ENCODE data around the gene PFKFB3.
"Not testable (repeated sequence)": the region's sequence is repeated elsewhere in the genome, so short reads cannot be mapped to it uniquely, and the experiment has no call there.

Gene PFKFB3

DNA sequence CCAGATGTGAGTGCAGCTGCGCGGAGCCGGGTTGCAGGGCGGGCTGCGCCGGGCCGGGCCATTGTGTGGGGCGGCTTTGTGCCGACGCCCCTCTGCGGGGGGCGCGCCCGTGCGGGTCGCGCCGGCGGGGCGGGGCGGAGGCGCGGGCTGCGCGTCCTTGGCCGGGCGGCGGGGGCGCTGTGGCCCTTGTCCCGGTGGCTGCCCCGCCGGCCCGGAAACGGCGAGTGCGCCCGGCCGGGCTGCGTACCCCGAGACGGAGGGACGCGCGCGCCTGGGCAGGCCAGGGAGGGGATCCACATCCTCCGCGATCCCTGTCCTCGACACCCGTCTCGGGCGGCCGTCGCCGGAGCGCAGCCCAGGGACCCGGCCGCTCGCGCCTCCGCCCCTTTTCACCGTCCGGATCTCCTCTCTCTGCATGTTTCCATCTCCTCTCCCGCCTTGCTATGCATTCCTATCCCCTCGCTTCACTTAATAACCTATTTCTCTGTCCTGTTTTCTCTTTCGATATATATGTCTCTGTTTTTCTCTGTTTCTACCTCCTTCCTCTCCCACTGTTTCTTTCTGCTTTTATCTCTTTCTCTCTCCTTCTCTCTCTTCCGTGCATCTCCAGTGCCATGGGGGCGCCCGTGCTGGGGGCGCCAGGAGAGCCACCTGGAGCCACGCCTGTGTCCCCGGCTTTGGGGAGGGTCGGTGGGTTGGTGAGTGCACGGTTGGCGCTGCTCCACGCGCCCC lies 765 bp downstream of the PFKFB3 start:
- H3K36me3 Mint-ChIP-seq: no peaks in the 10 kb centered on the region
- no peaks in the 10 kb centered on the region for H3K9me3 Mint-ChIP-seq (ENCODE audit: low read depth)
- H3K27me3 Mint-ChIP-seq: no peaks in the 10 kb centered on the region
- H3K27ac Mint-ChIP-seq: peak overlapping the region; percentile 85
- peaks cover 32% of the 10 kb centered on the region for H3K4me1 Mint-ChIP-seq (ENCODE audit: low read depth)
- peak overlapping the region; percentile 92 for H3K4me3 Mint-ChIP-seq

DNA sequence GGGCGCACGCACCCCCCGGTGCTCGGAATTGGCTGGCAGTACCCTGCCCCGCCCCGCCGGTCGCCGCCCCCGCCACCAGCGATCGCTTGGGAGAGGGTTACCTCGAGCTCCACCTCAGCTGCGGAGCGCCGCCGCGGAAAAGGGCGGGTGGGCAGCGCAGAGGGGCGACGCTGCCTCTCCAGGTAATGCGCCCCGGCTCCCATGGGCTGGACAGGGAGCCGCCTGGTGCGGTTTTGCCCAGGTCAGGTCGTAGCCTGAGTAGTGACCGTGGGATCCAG lies 1.3 kb downstream of the PFKFB3 start:
- H3K27me3 Mint-ChIP-seq: no peaks in the 10 kb centered on the region
- H3K4me1 Mint-ChIP-seq (ENCODE audit: low read depth): peaks cover 29% of the 10 kb centered on the region
- no peaks in the 10 kb centered on the region for H3K36me3 Mint-ChIP-seq
- peak overlapping the region; percentile 92 for H3K4me3 Mint-ChIP-seq
- H3K9me3 Mint-ChIP-seq (ENCODE audit: low read depth): no peaks in the 10 kb centered on the region
- H3K27ac Mint-ChIP-seq: peak overlapping the region; percentile 85

DNA sequence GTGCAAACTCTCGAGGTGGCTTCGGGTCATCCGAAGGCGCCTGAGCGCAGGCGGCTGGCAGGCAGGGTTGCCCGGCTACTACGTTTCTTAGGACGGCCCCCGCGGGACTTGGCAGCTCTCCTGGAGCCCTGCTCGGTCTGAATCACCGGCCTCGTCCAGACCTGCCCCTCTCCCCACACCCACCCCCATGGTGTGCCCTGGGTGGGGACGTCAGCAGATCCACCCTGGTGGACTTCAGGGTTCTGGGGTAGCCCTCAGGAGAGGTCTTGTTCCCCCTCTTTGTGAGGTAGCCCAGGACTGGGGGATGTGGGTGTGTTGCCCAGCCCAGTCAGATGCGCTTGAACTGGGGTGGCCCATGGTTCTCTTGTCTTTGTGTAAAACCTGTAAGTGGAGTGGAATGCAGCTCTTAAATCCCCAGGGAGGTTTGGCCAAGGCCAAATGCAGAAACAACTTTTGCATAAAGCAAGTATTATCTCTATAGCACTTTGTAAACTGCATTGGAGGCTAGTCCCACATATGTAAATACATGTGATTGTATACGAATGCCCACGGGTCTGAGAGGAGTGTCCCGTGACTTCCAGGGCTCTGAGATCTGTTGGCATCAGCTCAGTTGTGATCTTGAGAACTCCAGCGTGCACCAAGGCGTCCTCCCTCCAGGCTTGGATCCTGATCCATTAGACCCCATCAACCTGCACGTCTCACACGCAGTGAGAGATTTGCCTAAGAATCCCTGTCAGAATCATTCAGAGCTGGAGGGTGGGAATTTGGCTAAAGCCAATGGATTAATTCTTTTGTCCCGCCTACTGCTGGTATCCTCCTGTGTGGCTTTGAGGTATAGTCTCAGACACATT lies 1.8 kb downstream of the PFKFB3 start:
- Mint-ChIP-seq H3K4me1 (ENCODE audit: low read depth) (peaks cover 28% of the 10 kb centered on the region), H3K4me3 (peak overlapping the region; percentile 92), H3K27ac (no peak overlapping the region), H3K9me3 (ENCODE audit: low read depth) (no peaks in the 10 kb centered on the region), H3K36me3 (no peaks in the 10 kb centered on the region), H3K27me3 (no peaks in the 10 kb centered on the region)

DNA sequence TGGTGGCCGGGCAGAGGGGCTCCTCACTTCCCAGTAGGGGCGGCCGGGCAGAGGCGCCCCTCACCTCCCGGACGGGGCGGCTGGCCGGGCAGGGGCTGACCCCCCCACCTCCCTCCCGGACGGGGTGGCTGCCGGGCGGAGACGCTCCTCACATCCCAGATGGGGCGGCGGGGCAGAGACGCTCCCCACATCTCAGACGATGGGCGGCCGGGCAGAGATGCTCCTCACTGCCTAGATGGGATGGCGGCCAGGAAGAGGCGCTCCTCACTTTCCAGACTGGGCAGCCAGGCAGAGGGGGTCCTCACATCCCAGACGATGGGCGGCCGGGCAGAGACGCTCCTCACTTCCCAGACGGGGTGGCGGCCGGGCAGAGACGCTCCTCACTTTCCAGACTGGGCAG lies 3.8 kb downstream of the PFKFB3 start:
- H3K4me1 Mint-ChIP-seq (ENCODE audit: low read depth): peaks cover 27% of the 10 kb centered on the region
- H3K27me3 Mint-ChIP-seq; H3K27ac Mint-ChIP-seq; H3K9me3 Mint-ChIP-seq (ENCODE audit: low read depth); H3K36me3 Mint-ChIP-seq; H3K4me3 Mint-ChIP-seq: not testable (repeated sequence)

DNA sequence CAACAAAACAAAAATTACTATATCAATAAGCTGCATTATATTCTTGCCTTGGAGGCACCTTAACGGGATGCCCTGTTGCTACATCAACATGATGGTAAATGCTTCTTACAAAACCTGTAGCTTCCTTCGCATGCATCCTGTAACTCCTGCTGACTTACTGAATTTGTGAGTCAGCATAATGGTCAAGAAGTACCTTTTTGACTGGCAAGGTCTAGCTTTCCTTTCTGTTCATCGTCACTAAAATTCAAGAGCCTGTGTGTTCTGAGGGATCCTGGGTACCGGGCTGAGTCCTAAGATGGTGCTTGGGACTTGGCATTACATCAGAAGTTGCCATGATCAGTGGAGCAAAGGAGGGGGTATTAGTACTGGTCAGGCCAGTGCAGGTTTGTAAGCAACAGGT lies 4.9 kb downstream of the PFKFB3 start:
- no peaks in the 10 kb centered on the region for H3K36me3 Mint-ChIP-seq
- H3K27me3 Mint-ChIP-seq: no peaks in the 10 kb centered on the region
- H3K4me1 Mint-ChIP-seq (ENCODE audit: low read depth): peaks cover 23% of the 10 kb centered on the region
- no peaks in the 10 kb centered on the region for H3K9me3 Mint-ChIP-seq (ENCODE audit: low read depth)
- no peak overlapping the region for H3K4me3 Mint-ChIP-seq
- H3K27ac Mint-ChIP-seq: peak overlapping the region; percentile 23

DNA sequence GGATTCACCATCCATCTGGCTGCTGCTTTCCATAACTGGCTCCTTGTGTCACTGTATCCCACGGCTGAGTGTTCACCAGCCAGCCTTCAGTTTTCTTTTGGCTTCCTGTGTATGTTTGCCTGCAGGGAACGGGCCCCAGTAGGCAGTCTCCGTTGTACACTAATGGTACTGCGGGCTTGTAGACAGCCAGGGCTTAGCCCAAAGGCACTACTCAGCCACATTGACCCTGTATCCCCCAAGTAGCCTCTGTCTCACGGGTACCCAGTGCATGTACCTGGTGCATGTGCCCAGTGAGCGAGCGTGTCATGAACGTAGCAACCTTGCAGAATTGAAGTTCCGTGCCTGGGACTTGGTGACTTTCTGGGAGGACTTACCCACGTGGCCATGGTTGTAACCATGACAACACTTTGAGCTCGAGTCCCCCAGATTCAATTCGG lies 6.1 kb downstream of the PFKFB3 start:
- H3K4me1 Mint-ChIP-seq (ENCODE audit: low read depth): peaks cover 21% of the 10 kb centered on the region
- no peak overlapping the region for H3K4me3 Mint-ChIP-seq
- H3K27ac Mint-ChIP-seq: no peak overlapping the region
- H3K36me3 Mint-ChIP-seq: no peaks in the 10 kb centered on the region
- no peaks in the 10 kb centered on the region for H3K9me3 Mint-ChIP-seq (ENCODE audit: low read depth)
- no peaks in the 10 kb centered on the region for H3K27me3 Mint-ChIP-seq

DNA sequence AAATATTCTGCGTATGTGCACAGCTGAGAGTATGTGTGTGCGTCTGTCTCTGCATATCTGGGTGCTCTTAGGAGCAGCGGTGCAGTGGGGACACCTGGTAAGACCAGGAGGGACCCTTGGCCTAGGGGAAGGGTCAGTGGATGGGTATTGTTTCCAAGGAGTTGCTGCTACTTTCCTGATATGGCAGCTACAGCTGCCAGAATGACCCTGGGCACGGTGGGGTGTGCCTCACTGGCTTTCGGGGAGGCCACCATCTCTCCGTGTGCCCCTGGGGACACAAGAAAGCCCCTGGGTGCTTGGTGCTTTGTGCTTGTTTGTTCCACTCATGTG lies 8.6 kb downstream of the PFKFB3 start:
- Mint-ChIP-seq H3K9me3 (ENCODE audit: low read depth) (no peaks in the 10 kb centered on the region), H3K4me3 (no peak overlapping the region), H3K4me1 (ENCODE audit: low read depth) (peaks cover 13% of the 10 kb centered on the region), H3K36me3 (peaks cover 3% of the 10 kb centered on the region), H3K27ac (no peak overlapping the region), H3K27me3 (no peaks in the 10 kb centered on the region)

DNA sequence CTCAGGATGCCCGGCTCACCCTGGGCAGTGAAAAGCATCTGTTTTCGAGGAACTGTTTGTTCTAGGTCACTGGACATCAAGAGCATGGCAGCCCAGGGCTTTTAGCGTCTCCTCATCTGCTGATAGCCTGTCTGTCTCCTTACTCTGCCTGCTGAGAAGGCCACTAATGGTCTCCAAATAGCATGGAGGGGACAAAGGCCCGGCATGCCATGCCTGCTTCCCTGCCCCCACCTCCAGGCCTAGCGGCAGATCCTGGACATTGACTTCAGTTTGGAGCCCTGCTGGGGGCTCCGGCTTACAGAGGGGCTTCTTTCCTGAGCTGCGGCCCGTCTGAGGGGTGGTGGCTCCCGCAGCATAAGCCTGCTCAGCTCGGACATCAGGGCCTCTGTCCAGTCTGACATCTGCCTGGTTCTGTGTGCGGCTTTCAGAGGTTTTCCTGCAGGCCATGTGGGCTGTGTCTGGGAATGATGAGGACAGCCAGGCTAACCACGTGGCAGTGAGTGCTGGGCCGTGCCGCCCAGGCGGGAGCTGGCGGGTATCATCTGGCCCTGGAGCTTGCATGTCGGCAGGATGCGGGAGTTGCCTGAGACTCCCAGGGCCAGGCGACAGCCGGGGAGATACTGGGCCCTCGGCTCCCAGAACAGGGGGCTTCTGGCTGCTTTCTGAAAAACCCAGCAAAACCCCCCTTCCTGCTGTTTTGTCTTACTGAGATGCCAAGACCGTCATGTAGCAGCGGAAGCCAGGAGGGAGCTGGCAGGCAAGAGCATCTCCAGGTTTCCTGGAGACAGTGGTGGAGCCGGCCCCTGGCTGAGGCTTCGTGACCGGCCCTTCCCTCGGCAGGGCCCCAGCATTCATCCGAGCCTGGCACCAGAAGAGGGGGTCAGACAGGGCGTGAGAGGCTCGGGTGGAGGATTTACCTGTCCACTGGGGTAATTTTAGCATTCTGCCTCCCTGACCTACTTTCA lies 9.2 kb downstream of the PFKFB3 start:
- H3K27ac Mint-ChIP-seq: no peak overlapping the region
- no peaks in the 10 kb centered on the region for H3K27me3 Mint-ChIP-seq
- no peak overlapping the region for H3K4me3 Mint-ChIP-seq
- H3K4me1 Mint-ChIP-seq (ENCODE audit: low read depth): peaks cover 13% of the 10 kb centered on the region
- peaks cover 5% of the 10 kb centered on the region for H3K36me3 Mint-ChIP-seq
- H3K9me3 Mint-ChIP-seq (ENCODE audit: low read depth): no peaks in the 10 kb centered on the region

DNA sequence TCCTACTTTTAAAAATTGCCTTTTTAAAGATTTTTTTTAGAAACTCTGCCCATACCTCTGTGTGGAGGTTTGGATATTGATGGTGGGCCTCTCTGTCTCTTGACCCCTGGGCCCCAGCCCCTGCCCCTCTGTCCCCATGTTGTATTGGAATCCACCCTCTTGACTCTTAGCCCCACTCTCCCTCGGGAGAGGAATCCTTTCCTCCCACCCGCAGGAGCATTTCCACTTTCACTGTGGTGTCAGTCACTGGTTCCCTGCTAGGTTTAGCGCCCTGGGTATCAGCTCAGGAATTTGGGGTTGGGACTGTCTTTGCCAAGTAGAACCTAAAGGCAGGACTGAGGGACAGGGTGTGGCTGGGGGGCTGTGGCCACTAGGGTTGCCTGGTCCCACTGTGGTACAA lies 10.1 kb downstream of the PFKFB3 start:
- Mint-ChIP-seq H3K27ac (no peak overlapping the region), H3K36me3 (peaks cover 5% of the 10 kb centered on the region), H3K9me3 (ENCODE audit: low read depth) (no peaks in the 10 kb centered on the region), H3K4me3 (no peak overlapping the region), H3K4me1 (ENCODE audit: low read depth) (peaks cover 8% of the 10 kb centered on the region), H3K27me3 (no peaks in the 10 kb centered on the region)

DNA sequence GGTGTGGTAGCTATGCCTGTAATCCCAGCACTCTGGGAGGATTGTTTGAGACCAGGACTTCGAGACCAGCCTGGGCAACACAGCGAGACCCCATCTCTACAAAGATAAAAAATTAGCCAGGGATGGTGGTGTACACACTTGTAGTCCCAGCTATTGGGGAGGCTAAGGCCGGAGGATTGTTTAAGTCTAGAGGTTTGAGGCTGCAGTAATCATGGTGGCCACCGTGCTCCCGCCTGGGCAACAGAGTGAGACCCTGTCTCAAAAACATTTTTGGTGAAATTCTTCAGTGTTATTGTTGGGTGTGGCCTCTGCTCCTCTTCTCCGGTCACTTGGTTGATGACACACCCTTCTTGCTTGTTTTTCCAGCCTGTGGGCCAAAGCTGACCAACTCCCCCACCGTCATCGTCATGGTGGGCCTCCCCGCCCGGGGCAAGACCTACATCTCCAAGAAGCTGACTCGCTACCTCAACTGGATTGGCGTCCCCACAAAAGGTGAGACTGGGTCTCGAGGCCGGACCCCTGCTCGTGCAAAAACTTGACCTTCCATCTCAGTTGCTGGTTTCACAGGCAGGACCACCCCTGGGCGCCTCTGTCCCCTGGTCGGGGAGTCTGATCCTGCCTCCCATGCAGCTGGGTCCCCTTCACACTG lies 10.6 kb downstream of the PFKFB3 start:
- Mint-ChIP-seq H3K4me3 (no peak overlapping the region), H3K27me3 (no peaks in the 10 kb centered on the region), H3K36me3 (peaks cover 5% of the 10 kb centered on the region), H3K9me3 (ENCODE audit: low read depth) (no peaks in the 10 kb centered on the region), H3K4me1 (ENCODE audit: low read depth) (peaks cover 6% of the 10 kb centered on the region), H3K27ac (no peak overlapping the region)

DNA sequence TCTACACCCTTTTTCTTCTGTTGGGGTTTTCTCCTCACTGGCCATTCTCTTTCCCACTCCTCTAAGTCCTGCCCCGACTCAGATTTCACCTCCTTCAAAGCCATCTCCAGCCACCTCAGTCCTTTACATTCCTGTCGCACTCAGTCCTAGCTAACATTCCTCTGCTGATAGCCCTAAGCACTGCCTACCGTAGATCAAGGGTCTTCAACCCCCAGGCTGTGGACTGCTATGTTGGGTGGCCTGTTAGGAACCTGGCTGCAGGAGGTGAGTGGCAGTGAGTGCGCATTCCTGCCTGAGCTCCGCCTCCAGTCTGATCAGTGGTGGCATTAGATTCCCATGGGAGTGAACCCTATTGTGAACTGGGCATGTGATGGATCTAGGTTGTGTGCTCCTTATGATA lies 11.2 kb downstream of the PFKFB3 start:
- H3K36me3 Mint-ChIP-seq: peaks cover 5% of the 10 kb centered on the region
- H3K4me1 Mint-ChIP-seq (ENCODE audit: low read depth): peaks cover 4% of the 10 kb centered on the region
- H3K4me3 Mint-ChIP-seq: no peak overlapping the region
- H3K9me3 Mint-ChIP-seq (ENCODE audit: low read depth): no peaks in the 10 kb centered on the region
- no peak overlapping the region for H3K27ac Mint-ChIP-seq
- H3K27me3 Mint-ChIP-seq: no peaks in the 10 kb centered on the region

DNA sequence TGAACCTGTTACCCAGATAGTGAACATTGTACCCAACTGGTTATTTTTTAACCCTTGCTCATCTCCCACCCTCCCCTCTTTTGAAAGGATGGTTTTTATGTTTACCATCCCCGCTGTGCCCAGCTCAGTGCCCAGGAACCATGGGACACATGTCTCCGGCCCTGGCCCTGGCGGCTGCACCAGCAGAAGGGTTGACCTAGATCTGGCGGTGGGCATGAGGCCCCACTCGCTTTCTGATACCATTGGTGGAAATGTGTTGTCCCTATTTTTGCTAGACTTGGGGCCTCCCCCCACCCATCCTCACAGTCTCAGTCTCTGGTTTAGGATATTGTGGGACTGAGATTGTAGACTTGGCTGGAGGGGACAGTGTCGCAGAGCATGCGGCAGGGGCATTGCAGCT lies 11.9 kb downstream of the PFKFB3 start:
- H3K27ac Mint-ChIP-seq: no peak overlapping the region
- no peaks in the 10 kb centered on the region for H3K9me3 Mint-ChIP-seq (ENCODE audit: low read depth)
- H3K4me3 Mint-ChIP-seq: no peak overlapping the region
- H3K4me1 Mint-ChIP-seq (ENCODE audit: low read depth): peaks cover 4% of the 10 kb centered on the region
- peaks cover 5% of the 10 kb centered on the region for H3K36me3 Mint-ChIP-seq
- no peaks in the 10 kb centered on the region for H3K27me3 Mint-ChIP-seq

DNA sequence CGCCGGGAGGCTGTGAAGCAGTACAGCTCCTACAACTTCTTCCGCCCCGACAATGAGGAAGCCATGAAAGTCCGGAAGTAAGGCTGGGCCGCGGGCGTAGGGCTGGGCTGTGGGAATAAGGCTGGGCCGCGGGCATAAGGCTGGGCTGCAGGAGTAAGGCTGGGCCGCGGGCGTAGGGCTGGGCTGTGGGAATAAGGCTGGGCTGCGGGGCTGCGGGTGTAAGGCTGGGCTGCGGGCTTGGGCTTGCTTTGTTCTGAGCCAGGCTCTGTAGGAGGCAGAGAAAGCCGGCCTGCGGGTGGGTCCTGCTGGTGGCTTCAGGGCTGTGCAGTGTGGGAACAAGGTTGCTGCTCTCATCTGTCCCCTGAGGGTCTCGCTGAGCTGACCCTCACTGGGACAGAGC lies 12.5 kb downstream of the PFKFB3 start:
- H3K4me1 Mint-ChIP-seq (ENCODE audit: low read depth): peaks cover 4% of the 10 kb centered on the region
- no peak overlapping the region for H3K27ac Mint-ChIP-seq
- no peak overlapping the region for H3K4me3 Mint-ChIP-seq
- no peaks in the 10 kb centered on the region for H3K27me3 Mint-ChIP-seq
- no peaks in the 10 kb centered on the region for H3K9me3 Mint-ChIP-seq (ENCODE audit: low read depth)
- H3K36me3 Mint-ChIP-seq: peaks cover 5% of the 10 kb centered on the region

DNA sequence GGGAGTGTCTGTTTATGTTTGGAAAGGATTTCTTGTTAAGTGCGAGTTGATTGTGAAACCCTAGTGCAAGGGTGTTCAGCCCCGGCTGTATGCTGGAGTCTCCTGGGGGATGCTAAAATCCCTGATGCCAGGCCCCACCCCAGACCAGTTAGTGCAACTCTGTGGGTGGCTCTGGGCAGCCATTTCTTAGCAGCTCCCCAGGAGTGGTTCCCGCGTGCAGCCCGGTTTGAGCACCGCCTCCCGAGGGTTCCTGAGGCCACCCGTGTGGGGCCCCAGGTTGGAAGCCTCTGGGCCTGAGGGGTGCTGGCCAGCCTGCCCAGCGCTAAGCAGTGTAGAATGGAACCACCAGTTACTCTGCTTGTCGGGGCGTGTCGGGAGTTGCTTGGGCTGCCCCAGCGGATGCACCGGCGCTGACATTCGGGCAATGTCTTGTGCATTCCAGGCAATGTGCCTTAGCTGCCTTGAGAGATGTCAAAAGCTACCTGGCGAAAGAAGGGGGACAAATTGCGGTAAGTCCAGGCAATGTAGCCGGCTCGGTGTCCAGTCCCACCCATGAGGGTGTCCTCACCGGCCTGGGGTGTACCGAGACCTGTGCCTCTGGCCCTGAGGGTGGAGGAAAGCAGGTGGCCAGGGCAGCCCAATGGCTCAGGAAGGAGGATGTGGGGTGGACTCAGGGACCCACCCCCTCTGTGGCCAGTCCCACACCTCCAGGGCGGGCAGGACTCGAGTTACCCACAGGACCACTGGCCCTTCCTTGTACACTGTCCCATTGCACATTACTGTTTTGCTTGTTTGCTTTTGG lies 13.2 kb downstream of the PFKFB3 start:
- Mint-ChIP-seq H3K27ac (no peak overlapping the region), H3K36me3 (peaks cover 6% of the 10 kb centered on the region), H3K4me1 (ENCODE audit: low read depth) (peaks cover 4% of the 10 kb centered on the region), H3K4me3 (no peak overlapping the region), H3K9me3 (ENCODE audit: low read depth) (no peaks in the 10 kb centered on the region), H3K27me3 (no peaks in the 10 kb centered on the region)

All from activated naive CD8-positive, alpha-beta T cell (primary cell).